ENCODE measurements around the gene CADM1. TPM values are rescaled to one million over a fixed set of nuclear protein-coding genes. Genes with fewer than 3 reads are reported as not detected.

The CADM1 gene
- total and polyA plus RNA-seq, 2 donors (not counting 3 experiments of a cell fraction or from before 2014, with no cell fraction given) = 0.52 to 2.6 TPM

DNA sequence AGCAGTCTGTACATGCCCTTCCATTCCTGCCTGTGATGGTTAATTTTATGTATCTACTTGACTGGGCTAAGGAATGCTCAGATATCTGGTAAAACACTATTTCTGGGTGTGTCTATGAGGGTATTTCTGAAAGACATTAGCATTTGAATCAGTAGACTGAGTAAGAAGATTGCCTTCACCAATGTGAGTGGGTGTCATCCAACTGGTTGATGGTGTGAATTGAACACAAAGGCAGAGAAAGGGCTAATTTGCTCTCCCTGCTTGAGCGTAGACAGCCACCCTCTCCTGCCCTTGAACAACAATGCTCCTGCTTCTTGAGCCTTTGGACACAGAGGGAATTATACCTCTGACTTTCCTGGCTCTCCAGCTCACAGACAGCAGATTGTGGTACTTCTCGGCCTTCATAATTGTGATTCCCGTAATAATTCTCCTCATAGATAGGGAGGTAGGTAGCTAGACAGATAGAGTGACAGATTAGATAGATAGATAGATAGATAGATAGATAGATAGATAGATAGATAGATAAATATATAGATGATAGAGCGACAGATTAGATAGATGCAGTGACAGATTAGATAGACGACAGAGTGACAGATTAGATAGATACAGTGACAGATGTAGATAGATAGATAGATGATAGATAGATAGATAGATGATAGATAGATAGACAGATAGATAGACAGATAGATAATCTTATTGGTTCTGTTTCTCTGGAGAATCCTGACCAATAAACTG, 370.6 kb downstream of the CADM1 start:
- no peak overlapping the region for H3K4me2 ChIP-seq (ENCODE audit: insufficient read depth, low read length)
- dilution Hi-C loops (cut with MboI; ENCODE audit: extremely low pct_ligation_motif_present, low sequenced_read_pairs) (no loop called here), intact Hi-C loops (cut with micrococcal nuclease) (no loop called here)
- H4K20me1 ChIP-seq (replicated peaks; ENCODE audit: control insufficient read depth, extremely low read depth, insufficient read depth, low read length) = no peaks in the 10 kb centered on the region
- no peak overlapping the region for H2AFZ ChIP-seq (ENCODE audit: low read depth, low read length)
- no peaks in the 10 kb centered on the region for H3K36me3 ChIP-seq (ENCODE audit: control insufficient read depth in 2 of 2, extremely low read depth in 1 of 2, insufficient read depth in 2 of 2, low read length in 2 of 2)
- H3K9ac ChIP-seq (replicated peaks; ENCODE audit: extremely low read depth, insufficient read depth, low read length) = no peak overlapping the region
- CTCF ChIA-PET = no interaction called here
- no peaks in the 10 kb centered on the region for H3K9me3 ChIP-seq (replicated peaks; ENCODE audit: control insufficient read depth, insufficient read depth, low read length)
- no peak for TF ChIP-seq GATA2 (IDR thresholded peaks at IDR 0.05; ENCODE audit: insufficient read depth, insufficient read length, low read depth, low read length)
- TF ChIP-seq POLR2AphosphoS5 (IDR thresholded peaks at IDR 0.05; ENCODE audit: insufficient read depth, low read depth, low read length) = no peak
- no peak for TF ChIP-seq JUN (IDR thresholded peaks at IDR 0.05; ENCODE audit: borderline replicate concordance, insufficient read depth, insufficient read length, low read depth)
- no peak for TF ChIP-seq POLR2A (IDR thresholded peaks at IDR 0.05; ENCODE audit: low read depth, low read length)
- TF ChIP-seq MYC (IDR thresholded peaks at IDR 0.05; ENCODE audit: low read depth, low read length) = no peak
- TF ChIP-seq FOS (IDR thresholded peaks at IDR 0.05; ENCODE audit: borderline replicate concordance, insufficient read depth, low read length) = no peak
- TF ChIP-seq EZH2 (IDR thresholded peaks at IDR 0.05; ENCODE audit: borderline replicate concordance, low read depth, low read length, severe bottlenecking) = no peak
- TF ChIP-seq, protein P1, sequence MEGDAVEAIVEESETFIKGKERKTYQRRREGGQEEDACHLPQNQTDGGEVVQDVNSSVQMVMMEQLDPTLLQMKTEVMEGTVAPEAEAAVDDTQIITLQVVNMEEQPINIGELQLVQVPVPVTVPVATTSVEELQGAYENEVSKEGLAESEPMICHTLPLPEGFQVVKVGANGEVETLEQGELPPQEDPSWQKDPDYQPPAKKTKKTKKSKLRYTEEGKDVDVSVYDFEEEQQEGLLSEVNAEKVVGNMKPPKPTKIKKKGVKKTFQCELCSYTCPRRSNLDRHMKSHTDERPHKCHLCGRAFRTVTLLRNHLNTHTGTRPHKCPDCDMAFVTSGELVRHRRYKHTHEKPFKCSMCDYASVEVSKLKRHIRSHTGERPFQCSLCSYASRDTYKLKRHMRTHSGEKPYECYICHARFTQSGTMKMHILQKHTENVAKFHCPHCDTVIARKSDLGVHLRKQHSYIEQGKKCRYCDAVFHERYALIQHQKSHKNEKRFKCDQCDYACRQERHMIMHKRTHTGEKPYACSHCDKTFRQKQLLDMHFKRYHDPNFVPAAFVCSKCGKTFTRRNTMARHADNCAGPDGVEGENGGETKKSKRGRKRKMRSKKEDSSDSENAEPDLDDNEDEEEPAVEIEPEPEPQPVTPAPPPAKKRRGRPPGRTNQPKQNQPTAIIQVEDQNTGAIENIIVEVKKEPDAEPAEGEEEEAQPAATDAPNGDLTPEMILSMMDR (IDR thresholded peaks at IDR 0.05; ENCODE audit: extremely low read depth in 1 of 2, insufficient read depth in 1 of 2, low read depth in 1 of 2, low read length in 2 of 2) = no peak
- TF ChIP-seq, protein P2, sequence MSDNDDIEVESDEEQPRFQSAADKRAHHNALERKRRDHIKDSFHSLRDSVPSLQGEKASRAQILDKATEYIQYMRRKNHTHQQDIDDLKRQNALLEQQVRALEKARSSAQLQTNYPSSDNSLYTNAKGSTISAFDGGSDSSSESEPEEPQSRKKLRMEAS (IDR thresholded peaks at IDR 0.05; ENCODE audit: insufficient read depth, insufficient read length) = no peak
- H3K4me3 ChIP-seq (replicated peaks in 1 of 3; ENCODE audit: insufficient read depth in 1 of 3, low read depth in 1 of 3, low read length in 3 of 3) = no peak overlapping the region
- POLR2A ChIA-PET = no interaction called here
- FAIRE-seq (no peak), DNase-seq (ENCODE audit: low read depth, low spot score) (no peak)
- H3K27ac ChIP-seq (ENCODE audit: insufficient read depth, low read depth, low read length) = no peak overlapping the region
- H3K4me1 ChIP-seq (ENCODE audit: control insufficient read depth, extremely low read depth, insufficient read depth, low read length) = no peaks in the 10 kb centered on the region
- no TSS peak for BruUV-seq (replicated peaks)
- H3K9me1 ChIP-seq (replicated peaks; ENCODE audit: control insufficient read depth, extremely low read depth, insufficient read depth, low read length) = no peaks in the 10 kb centered on the region
- no peaks in the 10 kb centered on the region for H3K79me2 ChIP-seq (ENCODE audit: control insufficient read depth, insufficient read depth, low read length)
- no peaks in the 10 kb centered on the region for H3K27me3 ChIP-seq (ENCODE audit: control insufficient read depth in 2 of 2, insufficient read depth in 2 of 2, low read length in 2 of 2)
